ENCODE results near the gene NCAM1. TPM values are rescaled to one million over a fixed set of nuclear protein-coding genes. Genes with fewer than 3 reads are reported as not detected.

Gene NCAM1
- total RNA-seq, 2 experiments from 2014 or later, result 0.34 TPM; not detected in 1

DNA sequence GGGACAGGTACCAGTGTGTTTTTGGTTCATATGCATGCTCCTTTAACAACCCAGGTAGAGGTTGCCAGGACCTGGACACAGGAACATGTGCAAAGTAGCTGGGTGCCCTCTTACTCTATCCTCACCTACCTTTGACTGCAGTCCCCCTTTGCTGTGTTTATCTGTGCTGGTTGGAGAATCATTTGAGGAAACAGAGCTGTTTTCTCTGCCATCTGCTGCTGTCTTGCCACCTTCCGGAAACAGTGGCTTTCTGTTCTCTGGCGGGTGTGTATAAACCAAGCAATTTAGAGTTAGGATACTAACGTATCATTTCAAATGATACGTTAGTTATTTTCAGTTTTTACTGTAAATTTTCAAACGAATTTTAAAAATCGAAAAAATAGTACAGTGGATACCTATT lies 181.3 kb downstream of the NCAM1 start:
- DNase-seq (no peak), ATAC-seq (ENCODE audit: poor library complexity) (no peak)
- H3K27ac Mint-ChIP-seq, result no peak overlapping the region
- H3K27me3 ChIP-seq (ENCODE audit: control insufficient read depth in 1 of 2, insufficient read depth in 2 of 2, low read length in 2 of 2), result peaks cover 0 to 5% of the 10 kb centered on the region in 2 experiments
- CTCF ChIA-PET, result no interaction called here
- H3K4me1 ChIP-seq (ENCODE audit: insufficient read depth, low read length), result no peaks in the 10 kb centered on the region
- no peak overlapping the region for H3K4me3 Mint-ChIP-seq
- POLR2A ChIA-PET, result no interaction called here
- intact Hi-C loops (cut with DNase I, micrococcal nuclease), result no loop called here
- H3K36me3 ChIP-seq (ENCODE audit: insufficient read depth, low read length), result no peaks in the 10 kb centered on the region
- no peak overlapping the region for H3K4me3 ChIP-seq (ENCODE audit: low read length)
- no peaks in the 10 kb centered on the region for H3K36me3 Mint-ChIP-seq (ENCODE audit: low read depth)
- H3K4me1 Mint-ChIP-seq (ENCODE audit: low read depth), result no peaks in the 10 kb centered on the region
- H3K27me3 Mint-ChIP-seq, result peaks cover 38% of the 10 kb centered on the region
- no peaks in the 10 kb centered on the region for H3K9me3 Mint-ChIP-seq
- TF ChIP-seq, protein P1, sequence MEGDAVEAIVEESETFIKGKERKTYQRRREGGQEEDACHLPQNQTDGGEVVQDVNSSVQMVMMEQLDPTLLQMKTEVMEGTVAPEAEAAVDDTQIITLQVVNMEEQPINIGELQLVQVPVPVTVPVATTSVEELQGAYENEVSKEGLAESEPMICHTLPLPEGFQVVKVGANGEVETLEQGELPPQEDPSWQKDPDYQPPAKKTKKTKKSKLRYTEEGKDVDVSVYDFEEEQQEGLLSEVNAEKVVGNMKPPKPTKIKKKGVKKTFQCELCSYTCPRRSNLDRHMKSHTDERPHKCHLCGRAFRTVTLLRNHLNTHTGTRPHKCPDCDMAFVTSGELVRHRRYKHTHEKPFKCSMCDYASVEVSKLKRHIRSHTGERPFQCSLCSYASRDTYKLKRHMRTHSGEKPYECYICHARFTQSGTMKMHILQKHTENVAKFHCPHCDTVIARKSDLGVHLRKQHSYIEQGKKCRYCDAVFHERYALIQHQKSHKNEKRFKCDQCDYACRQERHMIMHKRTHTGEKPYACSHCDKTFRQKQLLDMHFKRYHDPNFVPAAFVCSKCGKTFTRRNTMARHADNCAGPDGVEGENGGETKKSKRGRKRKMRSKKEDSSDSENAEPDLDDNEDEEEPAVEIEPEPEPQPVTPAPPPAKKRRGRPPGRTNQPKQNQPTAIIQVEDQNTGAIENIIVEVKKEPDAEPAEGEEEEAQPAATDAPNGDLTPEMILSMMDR (IDR thresholded peaks at IDR 0.05), result no peak
- no peaks in the 10 kb centered on the region for H3K9me3 ChIP-seq (ENCODE audit: control insufficient read depth in 1 of 2, insufficient read depth in 1 of 2, low read length in 2 of 2)
- H3K27ac ChIP-seq (ENCODE audit: low read depth in 1 of 2, low read length in 2 of 2), result no peak overlapping the region

DNA sequence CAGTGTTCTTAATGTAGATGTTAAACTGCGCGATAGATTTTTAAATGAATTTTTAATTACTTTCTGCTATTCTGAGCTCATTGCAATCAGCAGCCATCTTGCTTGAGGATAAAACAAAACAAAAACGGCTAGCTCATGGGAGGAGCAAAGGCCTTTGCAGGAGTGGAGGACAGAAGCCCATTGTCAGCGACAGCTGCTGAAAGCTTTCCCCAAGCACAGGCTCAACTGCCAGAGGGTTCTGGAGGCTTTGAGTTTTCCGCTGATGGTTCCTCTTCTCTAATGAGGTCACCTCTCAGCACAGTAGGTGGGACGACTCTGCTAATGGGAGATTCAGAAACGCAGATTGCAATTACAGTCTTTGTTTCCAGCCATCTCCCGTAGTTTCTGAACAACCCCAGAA lies 186.0 kb downstream of the NCAM1 start:
- TF ChIP-seq, protein P1 (IDR thresholded peaks at IDR 0.05), result no peak
- H3K27ac Mint-ChIP-seq, result no peak overlapping the region
- intact Hi-C loops (cut with DNase I, micrococcal nuclease), result no loop called here
- H3K27ac ChIP-seq (ENCODE audit: low read depth in 1 of 2, low read length in 2 of 2), result no peak overlapping the region
- no peak overlapping the region for H3K4me3 Mint-ChIP-seq
- no peaks in the 10 kb centered on the region for H3K9me3 Mint-ChIP-seq
- CTCF ChIA-PET, result interaction anchor here (1.1 kb wide), 1 partner anchor 18 kb away, joined by 3 read pairs; no protein-coding TSS in a partner anchor
- POLR2A ChIA-PET, result no interaction called here
- H3K4me1 ChIP-seq (ENCODE audit: insufficient read depth, low read length), result no peaks in the 10 kb centered on the region
- peaks cover 15% of the 10 kb centered on the region for H3K27me3 Mint-ChIP-seq
- no peaks in the 10 kb centered on the region for H3K36me3 ChIP-seq (ENCODE audit: insufficient read depth, low read length)
- no peak for ATAC-seq (ENCODE audit: poor library complexity)
- H3K36me3 Mint-ChIP-seq (ENCODE audit: low read depth), result no peaks in the 10 kb centered on the region
- H3K27me3 ChIP-seq (ENCODE audit: control insufficient read depth in 1 of 2, insufficient read depth in 2 of 2, low read length in 2 of 2), result no peaks in the 10 kb centered on the region
- no peaks in the 10 kb centered on the region for H3K4me1 Mint-ChIP-seq (ENCODE audit: low read depth)
- H3K9me3 ChIP-seq (ENCODE audit: control insufficient read depth in 1 of 2, insufficient read depth in 1 of 2, low read length in 2 of 2), result peaks cover 0 to 3% of the 10 kb centered on the region in 2 experiments
- no peak for DNase-seq
- H3K4me3 ChIP-seq (ENCODE audit: low read length), result no peak overlapping the region

DNA sequence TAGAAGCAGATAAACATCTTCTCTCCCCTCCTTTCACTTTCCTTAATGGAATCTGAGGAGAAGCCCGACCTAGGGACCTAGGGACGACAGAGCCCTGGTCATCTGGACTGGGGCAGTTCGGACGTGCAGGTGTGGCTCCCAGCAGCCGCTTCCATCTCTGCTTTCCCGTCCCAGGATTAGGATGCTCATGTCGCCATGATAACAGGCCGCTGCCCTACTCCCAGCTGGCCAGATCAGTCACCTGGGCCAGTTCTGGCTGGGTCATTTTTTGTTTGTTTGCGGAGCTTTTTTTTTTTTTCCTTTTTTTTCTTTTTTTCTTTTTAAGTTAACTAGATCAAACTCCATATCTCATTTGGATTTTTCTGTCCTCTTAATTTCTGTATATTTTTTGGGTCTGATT lies 186.9 kb downstream of the NCAM1 start:
- no peaks in the 10 kb centered on the region for H3K27me3 ChIP-seq (ENCODE audit: control insufficient read depth in 1 of 2, insufficient read depth in 2 of 2, low read length in 2 of 2)
- no peak overlapping the region for H3K4me3 Mint-ChIP-seq
- intact Hi-C loops (cut with DNase I, micrococcal nuclease), result no loop called here
- H3K4me1 Mint-ChIP-seq (ENCODE audit: low read depth), result no peaks in the 10 kb centered on the region
- POLR2A ChIA-PET, result no interaction called here
- peaks cover 0 to 3% of the 10 kb centered on the region in 2 experiments for H3K9me3 ChIP-seq (ENCODE audit: control insufficient read depth in 1 of 2, insufficient read depth in 1 of 2, low read length in 2 of 2)
- DNase-seq (no peak), ATAC-seq (ENCODE audit: poor library complexity) (no peak)
- H3K36me3 Mint-ChIP-seq (ENCODE audit: low read depth), result no peaks in the 10 kb centered on the region
- no peak overlapping the region for H3K27ac Mint-ChIP-seq
- H3K36me3 ChIP-seq (ENCODE audit: insufficient read depth, low read length), result no peaks in the 10 kb centered on the region
- no peaks in the 10 kb centered on the region for H3K9me3 Mint-ChIP-seq
- CTCF ChIA-PET, result interaction anchor here (0.9 kb wide), 1 partner anchor 329 kb away, joined by 3 read pairs; no protein-coding TSS in a partner anchor
- no peak overlapping the region for H3K4me3 ChIP-seq (ENCODE audit: low read length)
- peaks cover 15% of the 10 kb centered on the region for H3K27me3 Mint-ChIP-seq
- TF ChIP-seq, protein P1 (IDR thresholded peaks at IDR 0.05), result no peak
- H3K4me1 ChIP-seq (ENCODE audit: insufficient read depth, low read length), result no peaks in the 10 kb centered on the region
- H3K27ac ChIP-seq (ENCODE audit: low read depth in 1 of 2, low read length in 2 of 2), result no peak overlapping the region
